H9 (cell line): ENCODE data around the gene EPSTI1. TPM values are rescaled to one million over a fixed set of nuclear protein-coding genes. Genes with fewer than 3 reads are reported as not detected.

Experiments used
- DNase-seq: peaks from one replicate; pipeline ENCODE4 v3.0.0-alpha.2; 2017
- H2AFZ ChIP-seq: one replicate; pipeline ENCODE4 v1.6.1; 2013; ENCODE audit warnings: mild to moderate bottlenecking, low read length, control low read depth, moderate library complexity
- H2AK5ac ChIP-seq: 2 replicates; pipeline ENCODE4 v1.6.1; 2013; ENCODE audit warnings: low read length, control low read depth, mixed read lengths; ENCODE audit not compliant: insufficient read length
- H2BK120ac ChIP-seq: one replicate; pipeline ENCODE4 v1.6.1; 2013; ENCODE audit warnings: low read depth, mild to moderate bottlenecking, low read length, control low read depth, inconsistent platforms; ENCODE audit not compliant: poor library complexity, severe bottlenecking
- H2BK12ac ChIP-seq: 2 replicates; pipeline ENCODE4 v1.6.1; 2013; ENCODE audit warnings: low read length, control low read depth, mixed read lengths, low read depth; ENCODE audit not compliant: insufficient read length
- H2BK15ac ChIP-seq: 2 replicates; pipeline ENCODE4 v1.6.1; 2013; ENCODE audit warnings: low read depth, low read length, control low read depth
- H2BK20ac ChIP-seq: one replicate; pipeline ENCODE4 v1.6.1; 2013; ENCODE audit warnings: low read depth, mild to moderate bottlenecking, low read length, control low read depth, inconsistent platforms; ENCODE audit not compliant: poor library complexity, severe bottlenecking
- H2BK5ac ChIP-seq: 2 replicates; pipeline ENCODE4 v1.6.1; 2013; ENCODE audit warnings: low read length, control low read depth, mixed read lengths; ENCODE audit not compliant: insufficient read length
- H3K14ac ChIP-seq: 2 replicates; pipeline ENCODE4 v1.6.1; 2013; ENCODE audit warnings: low read length, control low read depth; ENCODE audit not compliant: insufficient read depth
- H3K18ac ChIP-seq: 2 replicates; pipeline ENCODE4 v1.6.1; 2013; ENCODE audit warnings: low read depth, mild to moderate bottlenecking, mixed read lengths, low read length, control low read depth; ENCODE audit not compliant: insufficient read length
- H3K23ac ChIP-seq: 2 replicates; pipeline ENCODE4 v1.6.1; 2013; ENCODE audit warnings: low read length, control low read depth, mixed read lengths, low read depth; ENCODE audit not compliant: insufficient read length
- H3K23me2 ChIP-seq: 2 replicates; pipeline ENCODE4 v1.6.1; 2013; ENCODE audit warnings: low read depth, mild to moderate bottlenecking, mixed read lengths, low read length, control low read depth; ENCODE audit not compliant: insufficient read length, poor library complexity, severe bottlenecking
- H3K27ac ChIP-seq: 2 replicates; pipeline ENCODE4 v1.5.1; 2013; ENCODE audit warnings: low read length, control low read depth, mixed read lengths, low read depth; ENCODE audit not compliant: insufficient read length
- H3K27me3 ChIP-seq: 2 replicates; pipeline ENCODE4 v1.6.1; 2013; ENCODE audit warnings: low read length, control low read depth, inconsistent platforms; ENCODE audit not compliant: insufficient read depth
- H3K4ac ChIP-seq: 2 replicates; pipeline ENCODE4 v1.6.1; 2013; ENCODE audit warnings: low read depth, mild to moderate bottlenecking, control low read depth, inconsistent platforms, low read length, moderate library complexity
- H3K4me1 ChIP-seq: 2 replicates; pipeline ENCODE4 v1.6.1; 2013; ENCODE audit warnings: low read length, control low read depth, inconsistent platforms; ENCODE audit not compliant: insufficient read depth
- H3K4me2 ChIP-seq: 2 replicates; pipeline ENCODE4 v1.6.1; 2013; ENCODE audit warnings: low read length, control low read depth, mixed read lengths; ENCODE audit not compliant: insufficient read length, insufficient read depth
- H3K56ac ChIP-seq: 2 replicates; pipeline ENCODE4 v1.6.1; 2013; ENCODE audit warnings: low read depth, mild to moderate bottlenecking, mixed read lengths, low read length, control low read depth; ENCODE audit not compliant: insufficient read length
- H3K79me1 ChIP-seq: 2 replicates; pipeline ENCODE4 v1.6.1; 2013; ENCODE audit warnings: low read depth, mild to moderate bottlenecking, moderate library complexity, low read length, control low read depth, inconsistent platforms; ENCODE audit not compliant: insufficient read depth, poor library complexity, severe bottlenecking
- H3K79me2 ChIP-seq: 2 replicates; pipeline ENCODE4 v1.6.1; 2013; ENCODE audit warnings: low read length, control low read depth, inconsistent platforms; ENCODE audit not compliant: insufficient read depth
- H3K9ac ChIP-seq: 2 replicates; pipeline ENCODE4 v1.6.1; 2013; ENCODE audit warnings: low read length, control low read depth, mixed read lengths; ENCODE audit not compliant: insufficient read length; ENCODE audit errors: extremely low read depth
- H3K9me3 ChIP-seq: one replicate; pipeline ENCODE4 v1.6.1; 2013; ENCODE audit warnings: low read depth, low read length, inconsistent platforms; ENCODE audit not compliant: control insufficient read depth
- H3T11ph ChIP-seq: one replicate; pipeline ENCODE4 v1.6.1; 2013; ENCODE audit warnings: mild to moderate bottlenecking, low read length, control low read depth, inconsistent platforms
- H4K20me1 ChIP-seq: one replicate; pipeline ENCODE4 v1.6.1; 2013; ENCODE audit not compliant: control insufficient read depth, insufficient read length, insufficient read depth
- H4K5ac ChIP-seq: 2 replicates; pipeline ENCODE4 v1.6.1; 2013; ENCODE audit warnings: low read depth, mild to moderate bottlenecking, mixed read lengths, low read length, control low read depth; ENCODE audit not compliant: insufficient read length
- H4K8ac ChIP-seq: replicated peaks from 2 replicates; pipeline ENCODE4 v1.6.1; 2013; ENCODE audit warnings: low read length, control low read depth, mixed read lengths, low read depth; ENCODE audit not compliant: insufficient read length
- H4K91ac ChIP-seq: 2 replicates; pipeline ENCODE4 v1.6.1; 2013; ENCODE audit warnings: low read depth, mild to moderate bottlenecking, moderate library complexity, mixed read lengths, low read length, control low read depth; ENCODE audit not compliant: insufficient read length
- H3K27ac Mint-ChIP-seq, 3 experiments: 2 replicates in 2 of 3; 3 replicates in 1 of 3; pipeline ENCODE4 v1.8.0; 2020 to 2021; ENCODE audit warnings: mixed read lengths in 3 of 3, mild to moderate bottlenecking in 1 of 3, moderate library complexity in 1 of 3
- H3K27me3 Mint-ChIP-seq: 2 replicates; pipeline ENCODE4 v1.8.0; 2021; ENCODE audit warnings: low read depth, mild to moderate bottlenecking, moderate library complexity, mixed read lengths
- H3K36me3 Mint-ChIP-seq, 3 experiments: 2 replicates in 2 of 3; 3 replicates in 1 of 3; pipeline ENCODE4 v1.8.0; 2020 to 2021; ENCODE audit warnings: low read depth in 3 of 3, mixed read lengths in 3 of 3; ENCODE audit not compliant: insufficient read depth in 1 of 3
- H3K4me1 Mint-ChIP-seq, 2 experiments: 2 replicates each; pipeline ENCODE4 v1.8.0; 2020; ENCODE audit warnings: mixed read lengths in 2 of 2
- H3K4me3 Mint-ChIP-seq, 2 experiments: 2 replicates in 1 of 2; 3 replicates in 1 of 2; pipeline ENCODE4 v1.8.0; 2020 to 2021; ENCODE audit warnings: mild to moderate bottlenecking in 2 of 2, mixed read lengths in 2 of 2, moderate library complexity in 1 of 2
- H3K9me3 Mint-ChIP-seq, 2 experiments: 2 replicates in 1 of 2; 3 replicates in 1 of 2; pipeline ENCODE4 v1.8.0; 2020; ENCODE audit warnings: mild to moderate bottlenecking in 2 of 2, mixed read lengths in 2 of 2, moderate library complexity in 1 of 2
- CTCF ChIP-seq: fragments of 200-600 bp; sonication (generic); conservative IDR thresholded peaks from 3 replicates; pipeline ENCODE4 v1.8.0; 2021; ENCODE audit warnings: antibody characterized with exemption, mild to moderate bottlenecking
- whole genome bisulfite sequencing: extraction: QIAGEN DNeasy Blood & Tissue Kit; methylation state at CpG from one replicate; pipeline ENCODE4 v1.1.7; 2013; ENCODE audit warnings: missing lambda C conversion rate, low lambda C conversion rate, mixed read lengths; ENCODE audit not compliant: insufficient read length; ENCODE audit errors: extremely low coverage; 5-methylcytosine and 5-hydroxymethylcytosine counted together
- total RNA-seq: library from RNA; stranded (reverse); gene quantifications from 2 replicates; pipeline ENCODE4 v1.2.1, GENCODE V29; 2021

Gene EPSTI1
- total RNA-seq, 1 experiment from 2014 or later, result 0.70 TPM

GRCh38 chr13:42926043-42926442, 66.0 kb downstream of the EPSTI1 start:
- no peak overlapping the region for H3K23ac ChIP-seq

More at GRCh38 chr13:42926043-42926442, 66.0 kb downstream of the EPSTI1 start:
- no peak for TF ChIP-seq CTCF
- DNase-seq, result no peak
- H2BK120ac ChIP-seq, result no peak overlapping the region
- H2BK12ac ChIP-seq, result no peak overlapping the region
- H4K5ac ChIP-seq, result no peak overlapping the region
- H3K27me3 Mint-ChIP-seq, result peaks cover 1% of the 10 kb centered on the region; the same call in 1 of the 2 replicates
- no peak overlapping the region; a peak in 1 of 5 replicates for H3K4me3 Mint-ChIP-seq
- H3K79me2 ChIP-seq, result no peaks in the 10 kb centered on the region
- H2BK5ac ChIP-seq, result no peak overlapping the region
- no peak overlapping the region for H4K8ac ChIP-seq
- H3K27ac ChIP-seq, result no peak overlapping the region
- H3K9me3 ChIP-seq, result no peaks in the 10 kb centered on the region
- H2BK15ac ChIP-seq, result no peak overlapping the region
- no peak overlapping the region for H2BK20ac ChIP-seq
- H3K9ac ChIP-seq, result no peak overlapping the region
- H3K36me3 Mint-ChIP-seq, result no peaks in the 10 kb centered on the region
- no peak overlapping the region for H3K4ac ChIP-seq
- no peaks in the 10 kb centered on the region; the same call in 1 of the 2 replicates for H3K4me1 ChIP-seq
- no peaks in the 10 kb centered on the region for H3K23me2 ChIP-seq
- no peak overlapping the region for H3T11ph ChIP-seq
- H4K20me1 ChIP-seq, result no peaks in the 10 kb centered on the region
- no peak overlapping the region for H3K4me2 ChIP-seq
- no peak overlapping the region for H2AFZ ChIP-seq
- WGBS, result no CpG with 5 or more reads among the region's 3 CpGs
- H3K14ac ChIP-seq, result no peak overlapping the region
- no peak overlapping the region for H2AK5ac ChIP-seq
- no peak overlapping the region for H3K18ac ChIP-seq
- no peak overlapping the region for H4K91ac ChIP-seq
- H3K79me1 ChIP-seq, result no peaks in the 10 kb centered on the region
- H3K27ac Mint-ChIP-seq, result no peak overlapping the region
- H3K9me3 Mint-ChIP-seq, result peaks cover 0 to 4% of the 10 kb centered on the region in 2 experiments; a peak in 1 of 5 replicates
- no peak overlapping the region for H3K56ac ChIP-seq
- H3K27me3 ChIP-seq, result no peaks in the 10 kb centered on the region
- no peaks in the 10 kb centered on the region; a peak in 1 of 4 replicates for H3K4me1 Mint-ChIP-seq
